GM23248 (cell line): ENCODE data around the gene ZNF592. TPM values are rescaled to one million over a fixed set of nuclear protein-coding genes. Genes with fewer than 3 reads are reported as not detected.
A peak's percentile ranks its signal among the peaks of the same experiment; 100 is the strongest.

ENCODE experiments used
- DNase-seq: peaks from one replicate; pipeline ENCODE4 v3.0.0-alpha.2; 2015
- H2AFZ ChIP-seq: fragments of 200-600 bp; sonication (generic); 2 replicates; pipeline ENCODE4 v1.6.1; 2016; ENCODE audit warnings: antibody characterized with exemption
- H3F3A ChIP-seq: fragments of 200-600 bp; sonication (generic); 2 replicates; pipeline ENCODE4 v1.6.1; 2016; ENCODE audit warnings: mild to moderate bottlenecking, antibody characterized with exemption, mixed run types; ENCODE audit not compliant: insufficient read depth
- H3K27ac ChIP-seq: fragments of 200-600 bp; sonication (generic); 2 replicates; pipeline ENCODE4 v1.5.1; 2016; ENCODE audit warnings: mild to moderate bottlenecking
- H3K27me3 ChIP-seq: fragments of 200-600 bp; sonication (generic); replicated peaks from 2 replicates; pipeline ENCODE4 v1.6.1; 2016; ENCODE audit warnings: mild to moderate bottlenecking; ENCODE audit not compliant: insufficient read depth
- H3K36me3 ChIP-seq: fragments of 200-600 bp; sonication (generic); 2 replicates; pipeline ENCODE4 v1.6.1; 2016; ENCODE audit warnings: low read depth, mild to moderate bottlenecking
- H3K4me1 ChIP-seq: fragments of 200-600 bp; sonication (generic); 2 replicates; pipeline ENCODE4 v1.6.1; 2016; ENCODE audit warnings: mild to moderate bottlenecking; ENCODE audit not compliant: insufficient read depth
- H3K4me2 ChIP-seq: fragments of 200-600 bp; sonication (generic); one replicate; pipeline ENCODE4 v1.6.1; 2016; ENCODE audit warnings: mild to moderate bottlenecking; ENCODE audit not compliant: unreplicated experiment
- H3K4me3 ChIP-seq: fragments of 200-600 bp; sonication (generic); 2 replicates; pipeline ENCODE4 v1.5.1; 2016; ENCODE audit warnings: mild to moderate bottlenecking
- H3K79me2 ChIP-seq: fragments of 200-600 bp; sonication (generic); 2 replicates; pipeline ENCODE4 v1.6.1; 2016; ENCODE audit warnings: mild to moderate bottlenecking; ENCODE audit not compliant: insufficient read depth
- H3K9ac ChIP-seq: fragments of 200-600 bp; sonication (generic); 2 replicates; pipeline ENCODE4 v1.6.1; 2016; ENCODE audit warnings: mild to moderate bottlenecking
- H3K9me2 ChIP-seq: fragments of 200-600 bp; sonication (generic); 2 replicates; pipeline ENCODE4 v1.6.1; 2016; ENCODE audit warnings: mixed run types, mild to moderate bottlenecking, moderate library complexity; ENCODE audit not compliant: insufficient read depth
- H3K9me3 ChIP-seq: fragments of 200-600 bp; sonication (generic); one replicate; pipeline ENCODE4 v1.6.1; 2017; ENCODE audit warnings: low read depth
- H4K20me1 ChIP-seq: fragments of 200-600 bp; sonication (generic); 2 replicates; pipeline ENCODE4 v1.6.0; 2016; ENCODE audit not compliant: insufficient read depth
- EZH2 ChIP-seq: fragments of 200-600 bp; sonication (generic); IDR thresholded peaks from 2 replicates; pipeline ENCODE4 v1.6.1; 2018; ENCODE audit warnings: antibody characterized with exemption, mild to moderate bottlenecking; ENCODE audit not compliant: insufficient read depth, poor library complexity, severe bottlenecking
- EZH2phosphoT487 ChIP-seq: fragments of 200-600 bp; sonication (generic); IDR thresholded peaks from 2 replicates; pipeline ENCODE4 v1.6.1; 2018; ENCODE audit warnings: antibody characterized with exemption, moderate library complexity, mild to moderate bottlenecking, low read depth; ENCODE audit not compliant: insufficient read depth
- WGBS, 2 experiments: methylation state at CpG; one replicate each; pipeline ENCODE4 v1.1.6; 2015 to 2017; ENCODE audit warnings: low lambda C conversion rate in 2 of 2, low coverage in 1 of 2; ENCODE audit errors: missing lambda C conversion rate in 2 of 2; 5-methylcytosine and 5-hydroxymethylcytosine counted together
- in situ Hi-C: fragments of 300-500 bp; cut with MboI; formaldehyde crosslinking; loops from 2 replicates; pipeline ENCODE4 v1.15.0; 2020
- polyA plus RNA-seq: library from polyadenylated mRNA; unstranded; fragments of >200 nt; fragmentation: Nextera tagmentation; extraction: Ambion mirVana; gene quantifications from 2 replicates; pipeline ENCODE4 v1.2.1, GENCODE V29; 2016
- total RNA-seq: library from RNA; depleted of rRNA; stranded (reverse); fragments of >200 nt; shearing (Covaris generic); gene quantifications from 2 replicates; pipeline ENCODE4 v1.2.3, GENCODE V29; 2014

ZNF592 gene
- total and polyA plus RNA-seq, 2 experiments from 2014 or later, result 7.4 to 9.8 TPM

- 83 to 85% methylated on average over 7 of the region's 7 CpGs for WGBS, 2 experiments
- Histone ChIP-seq H3K9me3 (no peaks in the 10 kb centered on the region), H4K20me1 (no peaks in the 10 kb centered on the region), H2AFZ (no peak overlapping the region), H3K4me2 (no peak overlapping the region), H3K27me3 (no peaks in the 10 kb centered on the region), H3K4me1 (no peaks in the 10 kb centered on the region), H3F3A (0 out of 2 replicates have a peak, but pooled peaks cover 5% of the 10 kb centered on the region), H3K79me2 (no peaks in the 10 kb centered on the region), H3K9me2 (no peaks in the 10 kb centered on the region), H3K27ac (no peak overlapping the region), H3K9ac (no peak overlapping the region), H3K36me3 (0 out of 2 replicates have a peak, but pooled peaks cover 5% of the 10 kb centered on the region), H3K4me3 (no peak overlapping the region)
- TF ChIP-seq EZH2 (no peak), EZH2phosphoT487 (no peak)
- in situ Hi-C loops, result no loop called here
- DNase-seq, result peak; percentile 29
These were observed 61.9 kb downstream of the ZNF592 start for GRCh38 chr15:84810073-84810840.

- Histone ChIP-seq H3K27me3 (no peaks in the 10 kb centered on the region), H3K27ac (no peak overlapping the region), H3K4me1 (no peaks in the 10 kb centered on the region), H3K9ac (no peak overlapping the region), H3F3A (0 out of 2 replicates have a peak, but pooled peaks cover 5% of the 10 kb centered on the region), H4K20me1 (no peaks in the 10 kb centered on the region), H3K4me3 (no peak overlapping the region), H2AFZ (no peak overlapping the region), H3K79me2 (no peaks in the 10 kb centered on the region), H3K9me3 (no peaks in the 10 kb centered on the region), H3K9me2 (no peaks in the 10 kb centered on the region), H3K4me2 (no peak overlapping the region), H3K36me3 (0 out of 2 replicates have a peak, but pooled peaks cover under 1% of the 10 kb centered on the region)
- TF ChIP-seq EZH2 (no peak), EZH2phosphoT487 (no peak)
- 50 to 53% methylated on average over 4 of the region's 4 CpGs for WGBS, 2 experiments
- no peak for DNase-seq
- in situ Hi-C loops, result no loop called here
These were observed 62.8 kb downstream of the ZNF592 start for GRCh38 chr15:84811151-84811550.

GRCh38 chr15:84811828-84812227 is 63.4 kb downstream of the ZNF592 start:
- in situ Hi-C loops, result no loop called here
- DNase-seq, result no peak
- Histone ChIP-seq H3K9ac (no peak overlapping the region), H3K27ac (no peak overlapping the region), H3K36me3 (no peaks in the 10 kb centered on the region), H3K4me1 (no peaks in the 10 kb centered on the region), H3K4me3 (no peak overlapping the region), H3K27me3 (no peaks in the 10 kb centered on the region), H4K20me1 (no peaks in the 10 kb centered on the region), H2AFZ (no peak overlapping the region), H3K9me2 (no peaks in the 10 kb centered on the region), H3K79me2 (no peaks in the 10 kb centered on the region), H3K9me3 (no peaks in the 10 kb centered on the region), H3F3A (0 out of 2 replicates have a peak, but pooled peaks cover 5% of the 10 kb centered on the region), H3K4me2 (no peak overlapping the region)
- TF ChIP-seq EZH2 (no peak), EZH2phosphoT487 (no peak)

GRCh38 chr15:84812842-84813241 is 64.5 kb downstream of the ZNF592 start:
- Histone ChIP-seq H3K9me3 (no peaks in the 10 kb centered on the region), H3F3A (0 out of 2 replicates have a peak, but pooled peaks cover 5% of the 10 kb centered on the region), H3K27me3 (no peaks in the 10 kb centered on the region), H3K9me2 (no peaks in the 10 kb centered on the region), H3K9ac (no peak overlapping the region), H3K27ac (no peak overlapping the region), H3K4me1 (no peaks in the 10 kb centered on the region), H4K20me1 (no peaks in the 10 kb centered on the region), H2AFZ (no peak overlapping the region), H3K79me2 (no peaks in the 10 kb centered on the region), H3K36me3 (no peaks in the 10 kb centered on the region), H3K4me3 (no peak overlapping the region), H3K4me2 (no peak overlapping the region)
- in situ Hi-C loops, result no loop called here
- 95 to 100% methylated on average over 2 of the region's 2 CpGs for WGBS, 2 experiments
- TF ChIP-seq EZH2phosphoT487 (no peak), EZH2 (no peak)
- no peak for DNase-seq

- Histone ChIP-seq H3K36me3 (no peaks in the 10 kb centered on the region), H3K9ac (no peak overlapping the region), H3K79me2 (no peaks in the 10 kb centered on the region), H3K9me2 (no peaks in the 10 kb centered on the region), H3K9me3 (no peaks in the 10 kb centered on the region), H4K20me1 (no peaks in the 10 kb centered on the region), H3K27me3 (no peaks in the 10 kb centered on the region), H2AFZ (no peak overlapping the region), H3F3A (0 out of 2 replicates have a peak, but pooled peaks cover 9% of the 10 kb centered on the region), H3K27ac (no peak overlapping the region), H3K4me2 (no peak overlapping the region), H3K4me3 (no peak overlapping the region), H3K4me1 (no peaks in the 10 kb centered on the region)
- no peak for TF ChIP-seq EZH2
- no peak for TF ChIP-seq EZH2phosphoT487
- in situ Hi-C loops, result no loop called here
- WGBS, 2 experiments, result 100% methylated on average over 1 of the region's 1 CpG
- no peak for DNase-seq
These were observed 65.0 kb downstream of the ZNF592 start for GRCh38 chr15:84813435-84813834.
